GM12875 (cell line): ENCODE results near the gene ZNF783.
"Not testable (repeated sequence)": the region's sequence is repeated elsewhere in the genome, so short reads cannot be mapped to it uniquely, and the experiment has no call there.

Experiments used
- H3K4me3 ChIP-seq: one replicate; pipeline ENCODE4 v1.5.1; 2011; ENCODE audit warnings: low read depth, low read length, control low read depth
- TF ChIP-seq, protein P1 (sequence below): IDR thresholded peaks from 2 replicates; pipeline ENCODE4 v1.5.1; 2011; ENCODE audit warnings: low read depth, mild to moderate bottlenecking, control low read depth, inconsistent platforms, low read length, moderate library complexity, borderline replicate concordance; ENCODE audit not compliant: insufficient read depth

ZNF783 gene

GRCh38 chr7:149223176-149223575 is 38.8 kb upstream of the ZNF783 start:
- TF ChIP-seq, protein P1, sequence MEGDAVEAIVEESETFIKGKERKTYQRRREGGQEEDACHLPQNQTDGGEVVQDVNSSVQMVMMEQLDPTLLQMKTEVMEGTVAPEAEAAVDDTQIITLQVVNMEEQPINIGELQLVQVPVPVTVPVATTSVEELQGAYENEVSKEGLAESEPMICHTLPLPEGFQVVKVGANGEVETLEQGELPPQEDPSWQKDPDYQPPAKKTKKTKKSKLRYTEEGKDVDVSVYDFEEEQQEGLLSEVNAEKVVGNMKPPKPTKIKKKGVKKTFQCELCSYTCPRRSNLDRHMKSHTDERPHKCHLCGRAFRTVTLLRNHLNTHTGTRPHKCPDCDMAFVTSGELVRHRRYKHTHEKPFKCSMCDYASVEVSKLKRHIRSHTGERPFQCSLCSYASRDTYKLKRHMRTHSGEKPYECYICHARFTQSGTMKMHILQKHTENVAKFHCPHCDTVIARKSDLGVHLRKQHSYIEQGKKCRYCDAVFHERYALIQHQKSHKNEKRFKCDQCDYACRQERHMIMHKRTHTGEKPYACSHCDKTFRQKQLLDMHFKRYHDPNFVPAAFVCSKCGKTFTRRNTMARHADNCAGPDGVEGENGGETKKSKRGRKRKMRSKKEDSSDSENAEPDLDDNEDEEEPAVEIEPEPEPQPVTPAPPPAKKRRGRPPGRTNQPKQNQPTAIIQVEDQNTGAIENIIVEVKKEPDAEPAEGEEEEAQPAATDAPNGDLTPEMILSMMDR: no peak
- H3K4me3 ChIP-seq: no peak overlapping the region

- TF ChIP-seq, protein P1: no peak
These were observed 38.2 kb upstream of the ZNF783 start for GRCh38 chr7:149223761-149224160.

GRCh38 chr7:149224352-149224751 is 37.6 kb upstream of the ZNF783 start:
- H3K4me3 ChIP-seq: no peak overlapping the region
- TF ChIP-seq, protein P1: no peak

More at GRCh38 chr7:149223761-149224160, 38.2 kb upstream of the ZNF783 start:
- H3K4me3 ChIP-seq: no peak overlapping the region

- no peak overlapping the region for H3K4me3 ChIP-seq
- TF ChIP-seq, protein P1: no peak
These were observed 36.9 kb upstream of the ZNF783 start for GRCh38 chr7:149225106-149225505.

DNA sequence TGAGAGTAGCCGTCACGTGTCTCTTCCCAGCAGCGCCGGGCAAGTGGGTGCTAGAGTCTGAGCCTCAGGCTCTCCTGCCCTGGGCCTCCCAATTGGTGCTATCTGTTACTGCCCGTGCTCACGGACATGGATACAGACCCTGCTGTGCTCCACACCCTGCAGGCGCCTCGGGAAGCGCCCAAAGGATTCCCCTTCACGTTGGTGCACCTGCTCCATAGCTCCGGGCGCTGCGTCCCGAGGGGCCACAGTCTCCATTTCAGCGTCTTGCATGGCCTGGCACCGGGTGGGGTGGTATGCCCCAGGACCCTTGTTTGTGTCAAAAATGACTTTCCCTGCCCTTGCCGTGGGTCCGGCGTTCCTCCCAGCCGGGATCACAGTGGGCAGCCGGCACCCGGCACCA is 36.3 kb upstream of the ZNF783 start:
- TF ChIP-seq, protein P1: no peak
- H3K4me3 ChIP-seq: no peak overlapping the region

DNA sequence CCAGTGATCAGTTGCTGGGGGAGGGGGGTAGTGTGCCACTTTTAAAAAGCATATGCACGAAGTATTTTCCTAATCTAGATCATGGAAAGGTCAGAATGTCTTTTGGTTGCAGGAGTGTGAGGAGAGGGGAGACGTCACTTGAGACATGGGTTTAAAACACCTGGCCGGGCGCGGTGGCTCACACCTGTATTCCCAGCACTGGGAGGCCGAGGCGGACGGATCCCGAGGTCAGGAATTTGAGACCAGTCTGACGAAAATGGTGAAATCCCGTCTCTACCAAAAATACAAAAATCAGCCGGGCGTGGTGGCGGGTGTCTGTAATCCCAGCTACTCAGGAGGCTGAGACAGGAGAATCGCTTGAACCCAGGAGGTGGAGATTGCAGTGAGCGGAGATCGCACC is 35.6 kb upstream of the ZNF783 start:
- not testable (repeated sequence) for H3K4me3 ChIP-seq

- TF ChIP-seq, protein P1: no peak
- no peak overlapping the region for H3K4me3 ChIP-seq
These were observed 35.0 kb upstream of the ZNF783 start for GRCh38 chr7:149226840-149227494.
